ENCODE results near the gene BCL6.

DNA sequence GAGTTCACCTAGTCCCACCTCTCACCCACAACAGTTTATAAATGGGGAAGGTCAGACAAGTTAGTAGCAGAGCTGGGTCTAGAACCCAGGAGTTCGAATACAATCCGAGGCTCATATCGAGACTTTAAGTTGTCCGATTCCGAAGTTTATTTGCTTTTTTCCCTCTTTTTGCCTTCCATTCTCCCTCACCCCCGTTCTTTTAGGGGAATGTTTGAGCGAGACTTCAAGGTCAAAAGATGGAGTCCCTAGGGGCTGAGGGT lies 7.3 kb downstream of the BCL6 start:
- TF ChIP-seq, protein P1, sequence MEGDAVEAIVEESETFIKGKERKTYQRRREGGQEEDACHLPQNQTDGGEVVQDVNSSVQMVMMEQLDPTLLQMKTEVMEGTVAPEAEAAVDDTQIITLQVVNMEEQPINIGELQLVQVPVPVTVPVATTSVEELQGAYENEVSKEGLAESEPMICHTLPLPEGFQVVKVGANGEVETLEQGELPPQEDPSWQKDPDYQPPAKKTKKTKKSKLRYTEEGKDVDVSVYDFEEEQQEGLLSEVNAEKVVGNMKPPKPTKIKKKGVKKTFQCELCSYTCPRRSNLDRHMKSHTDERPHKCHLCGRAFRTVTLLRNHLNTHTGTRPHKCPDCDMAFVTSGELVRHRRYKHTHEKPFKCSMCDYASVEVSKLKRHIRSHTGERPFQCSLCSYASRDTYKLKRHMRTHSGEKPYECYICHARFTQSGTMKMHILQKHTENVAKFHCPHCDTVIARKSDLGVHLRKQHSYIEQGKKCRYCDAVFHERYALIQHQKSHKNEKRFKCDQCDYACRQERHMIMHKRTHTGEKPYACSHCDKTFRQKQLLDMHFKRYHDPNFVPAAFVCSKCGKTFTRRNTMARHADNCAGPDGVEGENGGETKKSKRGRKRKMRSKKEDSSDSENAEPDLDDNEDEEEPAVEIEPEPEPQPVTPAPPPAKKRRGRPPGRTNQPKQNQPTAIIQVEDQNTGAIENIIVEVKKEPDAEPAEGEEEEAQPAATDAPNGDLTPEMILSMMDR (IDR thresholded peaks at IDR 0.05; ENCODE audit: control extremely low read depth in 1 of 3, insufficient read depth in 1 of 3, low read depth in 1 of 3, low read length in 3 of 3), result no peak
- no peak for TF ChIP-seq BCL11A (IDR thresholded peaks at IDR 0.05; ENCODE audit: low read depth in 2 of 2, low read length in 2 of 2)
- TF ChIP-seq TEAD4 (IDR thresholded peaks at IDR 0.05; ENCODE audit: low read depth, low read length), result no peak
- TF ChIP-seq EZH2 (IDR thresholded peaks at IDR 0.05; ENCODE audit: low read depth, low read length, severe bottlenecking), result no peak
- no peak for TF ChIP-seq RXRA (IDR thresholded peaks at IDR 0.05; ENCODE audit: insufficient read depth, low read depth, low read length)
- no peak for TF ChIP-seq POLR2AphosphoS5 (IDR thresholded peaks at IDR 0.05; ENCODE audit: low read depth, low read length)
- no peak for TF ChIP-seq POLR2A (IDR thresholded peaks at IDR 0.05; ENCODE audit: control extremely low read depth in 1 of 2, low read depth in 2 of 2, low read length in 2 of 2)
- no peak for TF ChIP-seq ASH2L (IDR thresholded peaks at IDR 0.05; ENCODE audit: low read length)
- no peak for TF ChIP-seq TAF1 (IDR thresholded peaks at IDR 0.05; ENCODE audit: low read depth, low read length)
- no peak for TF ChIP-seq ATF3 (IDR thresholded peaks at IDR 0.05; ENCODE audit: insufficient read depth, low read depth, low read length)
- no peak for TF ChIP-seq JUN (IDR thresholded peaks at IDR 0.05; ENCODE audit: low read depth, low read length)
- TF ChIP-seq GTF2F1 (IDR thresholded peaks at IDR 0.05; ENCODE audit: borderline replicate concordance, low read depth, low read length), result no peak
- TF ChIP-seq SUZ12 (IDR thresholded peaks at IDR 0.05; ENCODE audit: low read length), result no peak
- no peak for TF ChIP-seq RAD21 (IDR thresholded peaks at IDR 0.05 in 1 of 2, conservative IDR thresholded peaks at IDR 0.05 in 1 of 2; ENCODE audit: low read depth in 2 of 2, low read length in 2 of 2)
